HG02642 (cell line): ENCODE measurements around the gene OR6K2.
"Not testable (repeated sequence)": the region's sequence is repeated elsewhere in the genome, so short reads cannot be mapped to it uniquely, and the experiment has no call there.

Experiments used
- ATAC-seq: cut with Tn5 transposase; IDR thresholded peaks from one replicate; pipeline ENCODE4 v1.9.1; 2021; ENCODE audit warnings: mild to moderate bottlenecking; ENCODE audit not compliant: unreplicated experiment, poor library complexity

OR6K2 gene, protein sequence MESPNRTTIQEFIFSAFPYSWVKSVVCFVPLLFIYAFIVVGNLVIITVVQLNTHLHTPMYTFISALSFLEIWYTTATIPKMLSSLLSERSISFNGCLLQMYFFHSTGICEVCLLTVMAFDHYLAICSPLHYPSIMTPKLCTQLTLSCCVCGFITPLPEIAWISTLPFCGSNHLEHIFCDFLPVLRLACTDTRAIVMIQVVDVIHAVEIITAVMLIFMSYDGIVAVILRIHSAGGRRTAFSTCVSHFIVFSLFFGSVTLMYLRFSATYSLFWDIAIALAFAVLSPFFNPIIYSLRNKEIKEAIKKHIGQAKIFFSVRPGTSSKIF

DNA sequence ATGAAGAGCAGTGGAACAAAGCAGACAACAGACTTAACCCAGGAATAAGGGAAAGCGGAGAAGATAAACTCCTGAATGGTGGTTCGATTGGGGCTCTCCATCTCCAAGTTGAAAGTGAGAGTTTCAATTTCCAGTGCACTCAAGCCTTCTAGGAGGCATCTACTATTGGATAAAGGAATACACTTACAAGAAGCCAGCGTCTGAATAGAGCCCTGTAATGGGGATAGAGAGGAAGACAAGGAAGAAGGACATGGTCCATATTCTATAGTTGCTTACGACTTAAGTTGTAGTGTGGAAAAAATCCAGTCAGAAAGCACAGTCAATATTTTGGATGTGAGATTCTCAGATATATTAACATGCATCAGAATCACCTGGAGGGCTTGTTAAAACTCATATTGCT, at the start of gene OR6K2:
Gene OR6K2 (minus strand): TSS at position 101 of the 400 bp plus-strand sequence. CDS start 0 bp downstream, at position 101.
- no peak for ATAC-seq

DNA sequence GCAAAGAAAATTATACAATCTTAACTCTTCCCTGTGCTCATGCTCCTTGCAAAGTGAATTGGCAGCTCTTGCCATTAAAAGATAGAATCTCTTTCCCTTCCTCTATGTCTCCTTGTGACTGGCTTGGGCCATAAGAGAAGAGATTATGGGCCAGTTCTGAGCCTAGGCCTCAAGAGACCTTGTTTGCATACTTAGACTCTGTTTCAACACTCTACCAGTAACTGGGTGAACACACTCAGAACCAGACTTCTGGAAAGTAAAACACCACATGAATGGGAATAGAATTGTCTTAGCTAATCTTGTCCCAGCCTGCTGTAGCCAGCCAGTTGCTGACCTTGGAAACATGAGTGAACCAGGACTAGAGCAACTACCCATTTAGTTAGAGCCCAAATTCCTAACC, 35.4 kb upstream of the OR6K2 start:
- ATAC-seq, result no peak

DNA sequence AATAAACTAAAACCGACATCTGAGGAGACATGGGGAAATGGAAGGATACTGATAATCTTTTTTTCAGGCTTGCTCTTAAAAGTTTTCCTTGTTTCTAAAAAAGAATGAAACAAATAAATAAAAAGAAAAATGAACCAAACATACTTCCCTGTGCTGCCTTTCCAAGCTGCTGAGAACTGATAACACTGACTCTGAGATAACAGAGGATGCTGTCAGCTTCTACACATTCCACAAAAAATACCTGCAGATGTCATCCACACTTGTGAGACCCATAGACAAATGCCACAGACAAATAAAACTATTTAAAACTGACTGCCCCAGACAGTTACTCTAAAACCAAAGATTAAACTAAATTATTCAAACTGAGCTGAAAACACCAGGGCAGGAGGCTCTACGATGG, 32.1 kb upstream of the OR6K2 start:
- ATAC-seq, result no peak

DNA sequence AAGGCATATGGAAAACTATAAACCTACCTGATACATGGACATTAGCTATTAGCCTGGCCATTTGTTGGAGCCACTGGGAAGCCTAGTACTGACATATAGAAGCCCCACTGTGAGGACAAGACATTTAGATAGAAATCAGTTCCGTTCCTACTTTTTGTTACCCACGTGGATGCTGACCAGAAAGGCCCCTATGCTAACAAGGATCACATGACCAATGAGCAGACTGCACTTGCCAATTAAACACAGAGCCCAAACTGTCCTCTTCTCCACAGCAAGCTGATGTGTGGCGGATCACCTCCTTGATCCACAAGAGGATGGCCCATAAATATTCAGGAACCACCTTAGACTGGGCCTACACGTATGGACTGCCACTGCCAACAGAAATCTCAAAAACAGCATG, 31.3 kb upstream of the OR6K2 start:
- ATAC-seq, result no peak

DNA sequence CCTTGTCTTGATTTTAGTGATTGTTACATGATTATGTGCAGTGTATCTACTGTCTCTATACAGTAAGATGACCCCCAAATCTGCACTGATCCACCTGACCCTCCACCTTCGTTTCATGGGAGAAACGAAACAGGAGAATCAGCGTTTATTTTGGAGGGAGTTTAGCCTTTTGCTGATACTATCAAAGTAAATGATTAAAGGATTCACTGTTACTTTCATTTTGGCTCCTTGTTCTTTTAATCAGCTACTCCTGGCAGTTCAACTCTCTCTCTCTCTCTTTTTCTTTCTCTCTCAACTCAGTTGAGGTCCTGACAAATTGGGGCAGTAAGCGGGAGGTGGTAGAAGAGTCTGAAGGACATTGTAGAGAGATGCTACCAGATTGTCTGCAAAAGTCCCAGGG, 30.0 kb upstream of the OR6K2 start:
- no peak for ATAC-seq

DNA sequence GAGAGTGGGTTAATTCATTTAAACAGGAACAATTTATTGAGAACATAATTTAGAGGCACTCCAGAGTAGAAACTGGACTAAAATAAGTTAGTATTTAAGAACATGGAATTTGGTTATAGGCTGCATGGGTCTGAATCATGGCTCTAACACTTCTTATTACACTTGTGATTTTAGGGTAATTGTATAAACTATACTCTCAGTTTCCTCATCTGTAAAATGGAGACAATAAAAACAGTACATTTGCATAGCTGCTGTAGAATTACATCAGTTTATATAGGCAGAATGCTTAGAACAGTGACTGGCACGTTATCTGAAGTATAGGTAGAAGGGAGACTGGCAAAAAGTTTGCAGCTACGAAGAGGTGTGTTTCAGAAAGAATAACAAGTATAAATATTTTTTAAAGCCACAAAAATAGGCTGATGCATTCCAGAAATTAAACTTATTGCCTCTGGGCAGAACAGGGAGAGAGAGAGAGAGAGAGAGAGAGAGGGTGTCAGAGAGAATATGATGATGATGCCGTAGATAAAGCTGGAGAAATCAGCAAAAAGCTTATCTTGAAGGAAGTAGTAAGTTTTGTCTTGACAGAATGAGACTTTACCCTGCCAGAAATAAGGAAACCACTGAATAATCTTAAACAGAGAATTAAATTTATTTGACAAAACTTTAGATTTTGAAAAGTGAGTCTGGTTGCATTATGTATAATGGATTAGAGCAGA, 28.2 kb upstream of the OR6K2 start:
- no peak for ATAC-seq

DNA sequence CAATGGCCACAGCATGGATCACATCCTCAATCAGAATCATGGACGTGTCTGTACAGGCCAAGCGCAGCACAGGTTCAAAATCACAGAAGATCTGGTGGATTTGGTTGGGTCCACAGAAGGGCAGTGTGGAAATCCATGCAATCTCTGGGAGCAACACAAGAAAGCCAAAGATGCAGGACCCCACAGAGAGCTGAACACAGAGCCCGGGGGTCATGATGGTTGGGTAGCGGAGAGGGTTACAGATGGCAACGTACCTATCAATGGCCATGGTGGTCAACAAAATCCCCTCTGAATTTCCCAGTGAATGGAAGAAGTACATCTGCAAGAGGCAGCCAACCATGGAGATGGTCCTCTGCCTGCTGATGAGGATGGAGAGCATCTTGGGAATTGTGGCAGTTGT, 24.0 kb upstream of the OR6K2 start:
- no peak for ATAC-seq

DNA sequence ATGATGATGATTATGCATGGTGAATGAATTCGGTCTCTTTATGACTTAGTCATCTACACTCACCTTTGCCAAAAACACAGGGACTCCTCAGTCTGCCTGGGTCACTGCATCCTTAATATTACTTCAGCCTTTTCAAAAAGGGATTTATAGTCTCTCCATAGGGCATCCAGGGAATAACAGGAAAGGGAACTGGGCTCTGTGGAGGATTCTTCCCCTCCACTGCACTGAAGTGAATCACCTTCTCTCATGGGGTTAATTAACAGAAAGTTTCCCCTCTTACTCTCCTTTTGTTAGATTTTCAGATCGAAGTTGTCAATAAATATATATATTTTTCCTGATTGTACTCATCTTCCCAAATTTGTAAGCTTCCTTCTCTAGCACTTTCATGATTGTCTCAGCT, 20.2 kb upstream of the OR6K2 start, which contains the start of gene OR6K3:
Gene OR6K3 (minus strand): TSS at position 101 of the 400 bp plus-strand sequence. CDS start 2,605 bp downstream, outside the sequence.
- ATAC-seq, result no peak

DNA sequence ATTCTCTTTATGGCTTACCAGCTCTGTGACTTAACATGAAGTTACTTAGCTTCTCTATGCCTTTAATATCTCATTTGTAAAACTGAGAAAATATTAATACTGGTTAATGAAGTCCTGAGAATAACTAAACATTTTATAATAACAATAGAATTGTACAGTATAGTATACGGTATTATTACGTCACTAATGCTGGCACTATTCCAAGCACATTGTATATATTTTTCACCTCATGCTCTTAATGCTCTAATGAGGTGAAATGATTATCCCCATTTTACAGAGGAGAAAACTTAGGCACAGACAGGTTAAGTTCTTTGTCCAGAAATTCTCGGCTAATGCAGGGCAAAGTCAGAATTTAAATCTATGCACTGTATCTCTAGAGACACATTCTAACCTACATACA, 19.2 kb upstream of the OR6K2 start:
- no peak for ATAC-seq

DNA sequence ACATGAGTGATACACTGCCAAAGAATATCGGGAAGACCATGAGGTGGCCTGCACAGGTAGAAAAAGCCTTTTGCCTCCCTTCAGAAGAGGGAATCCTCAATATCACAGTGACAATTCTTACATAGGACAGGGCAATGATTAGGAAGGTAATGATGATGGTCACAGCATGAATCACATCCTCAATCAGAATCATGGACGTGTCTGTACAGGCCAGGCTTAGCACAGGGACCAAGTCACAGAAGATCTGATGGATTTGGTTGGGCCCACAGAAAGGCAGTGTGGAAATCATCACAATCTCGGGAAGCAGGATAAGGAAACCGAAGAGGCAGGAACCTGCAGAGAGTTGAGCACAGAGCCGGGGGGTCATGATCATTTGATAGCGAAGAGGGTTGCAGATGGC, 16.9 kb upstream of the OR6K2 start:
- no peak for ATAC-seq

DNA sequence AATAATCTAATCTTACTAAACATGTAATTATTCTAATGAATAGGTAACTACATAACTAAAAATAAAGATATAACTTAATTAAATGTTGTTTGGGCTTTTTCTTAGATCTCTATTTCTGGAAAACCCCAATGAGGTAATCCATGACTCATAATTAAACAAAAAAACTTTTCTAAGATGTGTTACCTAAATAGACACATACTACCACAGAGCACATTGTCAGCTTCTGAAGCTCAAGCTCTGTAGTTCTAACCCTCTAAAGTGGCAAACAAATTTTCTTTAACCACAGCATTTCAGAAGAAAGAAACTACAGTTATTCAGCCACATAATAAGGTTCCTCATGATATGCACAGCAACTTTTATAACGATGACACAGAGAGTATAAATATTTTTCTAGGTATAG, 15.9 kb upstream of the OR6K2 start:
- no peak for ATAC-seq

DNA sequence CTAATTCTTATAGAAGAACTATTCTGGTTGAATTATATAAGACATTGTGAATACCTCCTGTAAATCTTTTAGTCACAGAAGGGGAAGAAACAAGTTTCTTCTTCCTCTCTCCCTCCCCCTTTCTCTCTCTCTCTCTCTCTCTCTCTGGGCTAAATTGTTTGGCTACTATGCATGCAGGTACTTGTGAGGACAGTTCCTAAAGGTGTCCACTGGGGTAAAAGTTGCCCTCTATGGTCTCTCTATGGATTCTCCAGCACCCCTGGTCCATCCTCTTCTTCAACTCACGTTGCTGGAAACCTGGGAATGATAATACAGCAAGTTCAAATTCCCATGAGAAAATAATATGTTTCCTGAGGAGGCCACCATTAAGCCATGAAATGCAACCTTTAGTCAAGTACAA, 14.3 kb upstream of the OR6K2 start:
- no peak for ATAC-seq

DNA sequence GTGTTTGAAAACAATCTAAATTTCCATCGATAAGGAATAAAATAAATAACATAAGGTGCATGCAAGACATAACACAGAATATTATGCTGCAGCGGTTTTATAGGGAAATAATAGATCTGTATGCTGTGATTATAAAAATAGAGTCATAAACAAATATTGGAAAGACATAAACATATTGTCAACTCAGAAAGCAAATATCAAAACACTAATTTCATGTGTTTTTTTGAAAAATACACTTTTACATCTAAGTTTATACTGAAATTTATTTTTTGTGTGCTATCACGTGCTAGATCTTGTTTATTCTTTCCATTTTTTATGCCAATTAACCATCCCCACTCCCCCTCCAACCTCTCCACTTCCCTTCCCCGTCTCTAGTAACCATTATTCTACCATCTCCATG, 10.6 kb upstream of the OR6K2 start:
- no peak for ATAC-seq

DNA sequence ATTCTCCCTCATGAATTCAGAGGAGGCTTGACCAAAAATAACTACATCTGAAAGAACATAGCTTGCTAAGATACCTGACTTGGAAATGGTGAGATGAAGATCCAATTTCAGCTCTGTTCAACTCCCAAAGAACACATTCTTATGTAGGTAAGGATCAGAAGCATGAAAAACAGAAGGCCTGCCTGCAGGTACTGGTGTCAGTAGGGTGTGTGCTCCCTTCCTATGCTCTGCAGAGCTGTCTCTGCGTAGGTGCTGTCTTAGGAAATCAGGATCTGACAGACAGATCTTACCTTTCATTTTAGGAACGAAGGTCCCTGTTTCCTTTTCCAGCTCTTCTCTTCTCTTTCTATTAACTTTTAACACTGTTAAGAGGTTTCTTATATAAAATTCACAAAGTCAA, 5.6 kb upstream of the OR6K2 start:
- no peak for ATAC-seq

DNA sequence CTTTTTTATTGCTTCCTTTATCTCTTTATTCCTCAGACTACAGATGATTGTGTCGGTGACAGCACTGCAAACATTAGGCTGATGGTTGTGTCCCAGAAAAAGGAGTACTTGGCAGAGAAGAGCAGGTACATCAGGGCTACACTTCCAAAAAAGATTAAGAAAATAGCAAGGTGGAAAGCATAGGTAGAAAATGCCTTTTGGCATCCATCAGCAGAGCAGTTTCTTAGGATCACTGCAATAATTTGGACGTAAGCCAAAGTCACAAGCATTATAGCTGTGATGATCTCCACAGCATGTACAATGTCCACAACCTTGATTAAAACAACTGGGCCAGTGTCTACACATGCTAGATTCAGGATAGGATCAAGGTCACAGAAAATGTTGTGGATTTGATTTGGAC, 5.9 kb downstream of the OR6K2 start:
- ATAC-seq, result no peak

DNA sequence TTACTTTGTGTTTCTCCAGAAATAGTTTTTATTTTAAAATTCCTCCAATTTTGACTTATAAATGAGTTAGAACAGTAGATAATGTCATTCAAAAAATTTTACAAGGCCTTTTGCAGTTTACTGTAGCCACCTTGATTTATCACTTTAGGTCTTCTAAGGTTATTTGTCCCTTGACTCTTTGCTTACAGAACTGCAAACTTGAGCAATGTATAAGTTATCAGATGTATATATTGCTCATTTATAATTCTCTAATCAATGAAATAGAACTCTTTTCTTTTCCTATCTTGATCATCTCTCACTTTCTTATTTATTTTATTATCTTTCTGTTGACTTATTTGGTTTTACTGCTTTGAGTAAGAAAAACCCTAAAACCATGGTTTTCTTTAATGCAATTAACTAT, 8.1 kb downstream of the OR6K2 start:
- ATAC-seq, result no peak

DNA sequence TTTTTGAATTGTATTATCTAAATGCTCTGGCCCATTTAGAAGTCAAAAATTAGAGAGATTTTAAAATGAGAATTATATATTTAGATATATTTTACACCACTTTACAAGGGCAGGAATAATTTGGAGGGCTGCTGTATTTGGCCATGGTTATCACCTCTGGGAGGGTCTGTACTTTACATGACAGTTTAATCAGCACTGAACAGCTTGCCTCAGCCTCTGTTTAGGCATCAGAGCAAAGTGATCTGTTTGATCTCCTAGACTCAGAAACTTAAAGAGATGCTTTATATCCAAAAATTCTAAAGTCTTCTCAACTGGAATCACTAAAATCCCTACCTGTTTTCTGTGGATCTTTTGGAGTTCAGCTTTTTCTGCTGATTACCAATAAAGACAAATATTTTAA, 8.5 kb downstream of the OR6K2 start:
- ATAC-seq, result no peak

DNA sequence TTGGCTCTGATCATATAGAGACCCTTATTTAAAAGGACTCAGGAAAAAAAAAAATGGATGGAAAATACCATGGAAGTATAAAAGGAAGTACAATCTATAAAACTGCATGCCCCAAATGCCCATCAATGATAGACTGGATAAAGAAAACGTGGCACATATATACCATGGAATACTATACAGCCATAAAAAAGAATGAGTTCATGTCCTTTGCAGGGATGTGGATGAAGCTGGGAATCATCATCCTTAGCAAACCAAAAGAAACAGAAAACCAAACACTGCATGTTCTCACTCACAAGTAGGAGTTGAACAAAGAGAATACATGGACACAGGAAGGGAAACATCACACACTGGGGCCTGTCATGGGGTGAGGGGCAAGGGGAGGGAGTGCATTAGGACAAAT, 9.3 kb downstream of the OR6K2 start:
- not testable (repeated sequence) for ATAC-seq

DNA sequence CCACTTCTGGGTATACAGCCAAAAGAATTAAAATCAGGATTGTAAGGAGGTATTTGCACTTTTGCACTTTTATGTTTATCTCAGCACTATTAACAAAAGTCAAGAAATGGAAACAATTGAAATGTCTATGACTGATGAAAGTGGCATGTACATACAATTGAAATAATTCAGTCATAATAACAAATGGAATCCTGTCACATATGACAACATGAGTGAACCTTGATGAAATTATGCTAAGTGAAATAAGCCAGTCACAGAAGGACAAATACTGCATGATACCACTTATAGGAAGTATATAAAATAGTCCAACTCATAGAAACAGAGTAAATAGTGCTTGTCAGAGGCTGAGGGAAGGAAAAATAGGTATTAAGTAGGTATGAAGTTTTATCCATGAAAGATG, 10.6 kb downstream of the OR6K2 start:
- no peak for ATAC-seq

DNA sequence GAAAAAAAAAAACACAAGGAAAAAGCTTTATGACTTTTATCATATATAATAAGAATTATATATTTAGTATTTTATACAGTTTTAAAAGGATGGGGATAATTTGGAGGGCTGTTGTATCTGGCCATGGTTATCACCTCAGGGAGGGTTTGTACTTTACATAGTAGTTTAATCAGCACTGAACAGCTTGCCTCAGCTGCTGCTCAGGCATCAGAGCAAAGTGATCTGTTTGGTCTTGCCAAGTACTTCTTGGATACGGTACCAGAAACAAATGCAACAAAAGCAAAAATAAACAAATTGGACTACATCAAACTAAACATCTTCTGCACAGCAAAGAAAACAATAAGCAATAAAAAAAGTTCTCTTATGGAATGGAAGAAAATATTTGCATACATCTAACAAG, 11.3 kb downstream of the OR6K2 start:
- no peak for ATAC-seq

DNA sequence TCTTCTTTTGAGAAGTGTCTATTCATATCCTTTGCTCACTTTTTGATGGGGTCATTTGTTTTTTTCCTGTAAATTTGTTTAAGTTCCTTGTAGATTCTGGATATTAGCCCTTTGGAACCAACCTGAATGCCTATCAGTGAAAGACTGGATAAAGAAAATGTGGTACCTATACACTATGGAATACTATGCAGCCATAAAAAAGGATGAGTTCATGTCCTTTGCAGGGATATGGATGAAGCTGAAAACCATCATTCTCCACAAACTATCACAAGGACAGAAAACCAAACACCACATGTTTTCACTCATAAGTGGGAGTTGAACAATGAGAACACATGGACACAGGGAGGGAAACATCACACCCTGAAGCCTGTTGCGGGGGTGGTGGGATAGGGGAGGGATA, 12.1 kb downstream of the OR6K2 start:
- ATAC-seq, result not testable (repeated sequence)

DNA sequence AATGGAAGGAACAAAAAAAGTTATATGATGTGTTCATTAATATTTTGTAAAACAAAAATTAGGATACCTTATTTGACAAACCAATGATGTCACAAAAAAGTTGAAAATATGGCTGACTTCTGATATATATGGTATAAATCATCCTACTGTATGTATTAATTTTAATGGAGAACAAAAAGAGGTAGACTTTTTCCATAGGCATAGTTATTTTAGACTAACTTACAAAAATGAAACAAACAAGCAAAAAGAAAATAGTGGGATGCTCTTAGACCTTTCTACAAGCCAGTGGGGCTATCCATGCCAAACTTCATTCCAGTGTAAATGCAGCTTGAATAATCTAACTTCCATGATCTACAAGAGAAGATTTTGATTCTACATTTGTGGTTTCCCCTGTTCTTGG, 13.4 kb downstream of the OR6K2 start:
- ATAC-seq, result no peak
